Body of pancreas (tissue), 4 donors: Measurements from ENCODE around the gene IL11. TPM values are rescaled to one million over a fixed set of nuclear protein-coding genes. Genes with fewer than 3 reads are reported as not detected.

Source experiments
- ATAC-seq: fragments of 150-250 bp; one replicate; pipeline ENCODE4 v1.9.1; 2016
- DNase-seq, 4 donors: peaks; one replicate each; pipeline ENCODE4 v3.0.0-alpha.2; 2019
- H3K27ac ChIP-seq, 4 donors: fragments of 200-600 bp; sonication (generic); 1 replicate in 3 of 4; 2 replicates in 1 of 4; pipeline versions ENCODE4 v1.5.1 to v1.6.1; 2016 to 2019; ENCODE audit warnings: mild to moderate bottlenecking in 1 of 4, mixed read lengths in 1 of 4, moderate library complexity in 1 of 4
- H3K27me3 ChIP-seq, 2 donors: fragments of 200-600 bp; sonication (generic); one replicate each; pipeline ENCODE4 v1.6.0; 2016; ENCODE audit warnings: mild to moderate bottlenecking in 1 of 2
- H3K36me3 ChIP-seq, 2 donors: fragments of 200-600 bp; sonication (generic); replicated peaks in 1 of 2; 2 replicates each; pipeline ENCODE4 v1.5.1; 2016; ENCODE audit warnings: low read depth in 2 of 2; ENCODE audit not compliant: insufficient read depth in 1 of 2
- H3K4me1 ChIP-seq: fragments of 200-600 bp; sonication (generic); one replicate; pipeline ENCODE4 v1.6.0; 2016
- H3K4me3 ChIP-seq, 2 donors: fragments of 200-600 bp; sonication (generic); 1 replicate in 1 of 2; 2 replicates in 1 of 2; pipeline ENCODE4 v1.5.1; 2016 to 2019
- H3K9me3 ChIP-seq, 3 donors: fragments of 200-600 bp; sonication (generic); 1 replicate in 2 of 3; 2 replicates in 1 of 3; pipeline ENCODE4 v1.5.1; 2016
- POLR2A ChIP-seq, 3 donors: fragments of 450-650 bp; IDR thresholded peaks; one replicate each; pipeline ENCODE4 v1.6.1; 2016; ENCODE audit warnings: antibody characterized with exemption in 3 of 3, mild to moderate bottlenecking in 2 of 3
- WGBS, 2 donors: methylation state at CpG; one replicate each; pipeline ENCODE4 v1.1.5; 2017; 5-methylcytosine and 5-hydroxymethylcytosine counted together
- intact Hi-C: fragments of 100-400 bp; cut with DNase I; formaldehyde crosslinking; loops from one replicate; pipeline ENCODE4 v1.15.1; 2023
- total RNA-seq, 2 donors: library from RNA; depleted of rRNA; stranded (reverse); fragments of >200 nt; gene quantifications; one replicate each; pipeline ENCODE4 v1.1.0, GENCODE V29; 2016
- TF ChIP-seq, protein P1 (sequence below), 7 experiments: fragments of 450-650 bp in 4 of 7; fragments of 200-600 bp in 3 of 7; sonication (generic) in 3 of 7; IDR thresholded peaks; one replicate each; pipeline ENCODE4 v1.5.1; 2016 to 2019; ENCODE audit warnings: antibody characterized with exemption in 7 of 7

Gene IL11
- total RNA-seq, 2 donors from 2014 or later: not detected

DNA sequence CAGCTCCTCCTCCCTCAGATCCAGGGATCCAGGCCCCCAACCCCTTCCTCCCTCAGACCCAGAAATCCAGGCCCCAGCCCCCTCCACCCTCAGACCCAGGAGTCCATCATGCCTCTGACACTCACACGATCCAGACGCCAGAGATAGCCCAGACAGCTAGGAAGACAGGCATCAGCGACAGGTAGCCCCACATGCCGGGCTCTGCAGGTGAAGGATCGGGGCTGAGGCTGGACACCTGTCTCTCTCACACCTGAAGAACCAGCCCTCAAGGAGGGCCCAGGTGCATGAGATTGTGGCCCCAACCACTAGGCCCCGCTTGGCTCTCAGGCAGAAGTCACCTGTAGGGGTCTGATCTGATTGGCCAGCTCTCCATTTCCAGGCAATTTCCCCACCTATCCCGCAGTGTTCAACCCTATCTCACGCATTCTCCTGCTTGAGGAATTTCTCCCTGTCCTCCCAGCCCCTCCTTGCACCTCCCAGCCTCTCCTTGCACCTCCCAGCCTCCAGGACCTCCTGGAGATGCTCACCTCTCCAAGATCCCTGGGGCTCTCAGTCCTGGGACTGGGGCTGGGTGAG, 49.3 kb downstream of the IL11 start:
- 80 to 85% methylated on average over 3 to 8 of the region's 8 CpGs for WGBS, 2 donors
- Histone ChIP-seq H3K4me3 (no peak overlapping the region), H3K36me3 (no peaks in the 10 kb centered on the region), H3K27ac (no peak overlapping the region), H3K4me1 (no peaks in the 10 kb centered on the region), H3K9me3 (no peaks in the 10 kb centered on the region), H3K27me3 (no peaks in the 10 kb centered on the region)
- intact Hi-C loops: no loop called here
- DNase-seq (no peak), ATAC-seq (no peak)
- TF ChIP-seq, protein P1, sequence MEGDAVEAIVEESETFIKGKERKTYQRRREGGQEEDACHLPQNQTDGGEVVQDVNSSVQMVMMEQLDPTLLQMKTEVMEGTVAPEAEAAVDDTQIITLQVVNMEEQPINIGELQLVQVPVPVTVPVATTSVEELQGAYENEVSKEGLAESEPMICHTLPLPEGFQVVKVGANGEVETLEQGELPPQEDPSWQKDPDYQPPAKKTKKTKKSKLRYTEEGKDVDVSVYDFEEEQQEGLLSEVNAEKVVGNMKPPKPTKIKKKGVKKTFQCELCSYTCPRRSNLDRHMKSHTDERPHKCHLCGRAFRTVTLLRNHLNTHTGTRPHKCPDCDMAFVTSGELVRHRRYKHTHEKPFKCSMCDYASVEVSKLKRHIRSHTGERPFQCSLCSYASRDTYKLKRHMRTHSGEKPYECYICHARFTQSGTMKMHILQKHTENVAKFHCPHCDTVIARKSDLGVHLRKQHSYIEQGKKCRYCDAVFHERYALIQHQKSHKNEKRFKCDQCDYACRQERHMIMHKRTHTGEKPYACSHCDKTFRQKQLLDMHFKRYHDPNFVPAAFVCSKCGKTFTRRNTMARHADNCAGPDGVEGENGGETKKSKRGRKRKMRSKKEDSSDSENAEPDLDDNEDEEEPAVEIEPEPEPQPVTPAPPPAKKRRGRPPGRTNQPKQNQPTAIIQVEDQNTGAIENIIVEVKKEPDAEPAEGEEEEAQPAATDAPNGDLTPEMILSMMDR (IDR thresholded peaks at IDR 0.05): no peak
- TF ChIP-seq POLR2A (IDR thresholded peaks at IDR 0.05): no peak

DNA sequence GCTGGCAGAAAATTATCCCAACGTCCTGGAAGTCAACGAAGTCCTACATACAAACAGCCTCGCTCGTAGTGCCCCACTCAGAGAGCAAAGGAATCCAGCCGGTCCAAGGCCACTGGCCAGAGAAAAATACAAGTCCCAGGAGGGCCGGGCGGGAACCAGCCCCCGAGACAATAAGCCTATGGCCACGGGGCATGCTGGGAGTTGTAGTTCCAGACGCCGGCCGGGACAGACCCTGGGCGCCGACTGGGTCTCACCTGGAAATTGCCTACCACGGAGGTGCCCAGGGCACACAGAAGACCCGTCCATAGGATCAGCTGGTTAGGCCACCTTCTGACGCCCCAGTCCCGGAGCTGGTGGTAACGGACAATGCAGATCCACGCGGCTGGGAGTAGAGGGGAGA, 50.5 kb downstream of the IL11 start:
- Histone ChIP-seq H3K4me1 (no peaks in the 10 kb centered on the region), H3K36me3 (no peaks in the 10 kb centered on the region), H3K27ac (no peak overlapping the region), H3K4me3 (no peak overlapping the region), H3K9me3 (no peaks in the 10 kb centered on the region), H3K27me3 (no peaks in the 10 kb centered on the region)
- DNase-seq: peak in 3 of 4 donors; percentile 27 to 32 (median 29)
- intact Hi-C loops: no loop called here
- TF ChIP-seq, protein P1 (IDR thresholded peaks at IDR 0.05): no peak
- no peak for TF ChIP-seq POLR2A (IDR thresholded peaks at IDR 0.05)
- 16 to 22% methylated on average over 14 to 21 of the region's 21 CpGs for WGBS, 2 donors
- ATAC-seq: peak; percentile 42

DNA sequence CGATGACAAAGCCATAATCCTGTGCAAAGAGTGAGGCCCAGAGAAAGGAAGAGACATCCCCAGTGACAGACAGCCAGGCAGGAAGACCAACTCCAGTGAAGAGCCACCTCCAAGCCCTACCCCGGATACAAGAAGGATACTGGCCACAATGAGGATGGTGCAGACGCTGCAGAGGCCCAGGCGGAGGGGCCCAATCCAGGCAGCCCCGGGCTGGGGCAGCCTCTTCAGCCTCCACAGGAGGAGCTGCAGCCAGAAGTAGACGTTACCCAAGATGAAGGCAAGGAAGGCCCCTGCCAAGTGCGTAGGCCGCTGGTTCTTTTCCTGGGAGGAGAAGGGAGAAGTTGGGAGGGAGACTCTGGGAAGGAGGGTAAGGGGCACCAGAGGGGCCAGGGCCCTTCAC, 53.6 kb downstream of the IL11 start:
- 74 to 75% methylated on average over 5 to 8 of the region's 8 CpGs for WGBS, 2 donors
- intact Hi-C loops: no loop called here

DNA sequence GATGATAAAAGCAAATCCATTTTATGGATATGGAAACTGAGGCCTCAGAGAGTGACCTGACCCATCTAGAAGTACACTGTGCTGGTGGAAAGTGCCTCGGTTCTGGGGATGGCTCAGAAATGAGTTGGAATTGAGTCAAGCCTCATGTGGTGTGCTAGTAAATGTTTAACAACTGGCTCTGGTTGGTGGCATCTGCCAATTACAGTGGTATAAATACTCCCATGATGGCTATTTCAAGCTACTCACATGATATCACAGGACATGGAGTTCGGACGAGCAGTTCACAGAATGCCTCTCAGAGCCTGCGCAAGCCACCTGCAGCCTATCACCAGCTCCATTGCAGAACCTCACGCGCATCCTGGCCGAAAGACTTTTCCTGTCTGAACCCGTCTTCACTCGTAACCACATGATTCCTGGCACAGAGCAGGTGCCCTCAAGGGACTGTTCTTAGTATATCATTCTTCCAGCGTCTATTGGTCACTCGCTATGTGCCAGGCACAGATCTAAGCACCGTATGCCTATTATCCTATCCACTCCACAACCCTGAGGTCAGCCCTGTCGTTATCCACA, 54.2 kb downstream of the IL11 start:
- WGBS, 2 donors: 75 to 78% methylated on average over 13 of the region's 13 CpGs
- Histone ChIP-seq H3K27ac (no peak overlapping the region), H3K4me1 (no peaks in the 10 kb centered on the region), H3K27me3 (no peaks in the 10 kb centered on the region), H3K9me3 (no peaks in the 10 kb centered on the region), H3K36me3 (no peaks in the 10 kb centered on the region), H3K4me3 (no peak overlapping the region)
- ATAC-seq (no peak), DNase-seq (no peak)
- intact Hi-C loops: no loop called here
- no peak for TF ChIP-seq POLR2A (IDR thresholded peaks at IDR 0.05)
- TF ChIP-seq, protein P1 (IDR thresholded peaks at IDR 0.05): no peak

More for the DNA sequence above, 53.6 kb downstream of the IL11 start:
- H3K27me3 ChIP-seq: no peaks in the 10 kb centered on the region
- H3K36me3 ChIP-seq: no peaks in the 10 kb centered on the region
- ATAC-seq (no peak), DNase-seq (no peak)
- no peak for TF ChIP-seq POLR2A (IDR thresholded peaks at IDR 0.05)
- TF ChIP-seq, protein P1 (IDR thresholded peaks at IDR 0.05): no peak
- H3K9me3 ChIP-seq: no peaks in the 10 kb centered on the region
- H3K4me3 ChIP-seq: no peak overlapping the region
- no peak overlapping the region for H3K27ac ChIP-seq
- no peaks in the 10 kb centered on the region for H3K4me1 ChIP-seq

DNA sequence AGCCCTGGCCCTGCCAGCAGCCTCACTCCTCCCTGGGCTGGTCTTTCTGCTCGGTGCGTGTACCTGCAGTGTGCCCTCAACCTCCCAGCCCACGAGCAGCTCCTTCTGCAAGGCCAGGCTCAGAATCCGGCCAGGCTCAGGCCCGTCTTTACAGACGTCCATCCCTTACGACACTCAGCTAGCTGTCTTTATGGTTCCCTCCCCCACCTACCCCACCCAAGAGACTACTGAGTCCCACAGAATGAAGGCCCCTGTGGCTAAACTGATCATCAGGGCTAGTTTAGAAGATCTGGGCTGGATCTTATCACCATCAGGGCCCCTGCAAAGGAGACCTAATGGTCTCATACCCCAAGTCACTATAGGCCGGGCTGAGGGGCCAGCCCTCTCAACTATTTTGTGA, 55.9 kb downstream of the IL11 start:
- no peaks in the 10 kb centered on the region for H3K27me3 ChIP-seq
- no peaks in the 10 kb centered on the region for H3K9me3 ChIP-seq
- no peak overlapping the region for H3K4me3 ChIP-seq
- TF ChIP-seq, protein P1 (IDR thresholded peaks at IDR 0.05): no peak
- TF ChIP-seq POLR2A (IDR thresholded peaks at IDR 0.05): no peak
- H3K4me1 ChIP-seq: no peaks in the 10 kb centered on the region
- intact Hi-C loops: no loop called here
- DNase-seq: no peak
- no peak for ATAC-seq
- 64 to 79% methylated on average over 8 of the region's 8 CpGs for WGBS, 2 donors
- H3K36me3 ChIP-seq: no peaks in the 10 kb centered on the region
- H3K27ac ChIP-seq: no peak overlapping the region
